ENCODE results near the gene NCKIPSD. TPM values are rescaled to one million over a fixed set of nuclear protein-coding genes. Genes with fewer than 3 reads are reported as not detected.

NCKIPSD gene
- total RNA-seq, 2 experiments from 2014 or later: 42.2 to 42.6 TPM

- CTCF ChIA-PET: interaction anchor here (0.7 to 1.5 kb wide), 6 partner anchors 9 to 608 kb away, joined by 3 to 6 read pairs (median 3); no protein-coding TSS in a partner anchor
- POLR2A ChIA-PET: interaction anchor here (0.7 kb wide), 1 partner anchor 248 kb away, joined by 3 read pairs; no protein-coding TSS in a partner anchor
Observed at GRCh38 chr3:48684054-48684349, 1.7 kb downstream of the NCKIPSD start.

- CTCF ChIA-PET: interaction anchor here (1.4 kb wide), 1 partner anchor 26 kb away, joined by 5 read pairs; no protein-coding TSS in a partner anchor
- POLR2A ChIA-PET: no interaction called here
Observed at GRCh38 chr3:48682786-48683185, 2.9 kb downstream of the NCKIPSD start.

- ChIA-PET POLR2A (no interaction called here), CTCF (interaction anchor here (0.7 to 2.4 kb wide), 2 partner anchors 18 to 20 kb away, joined by 3 to 5 read pairs; no protein-coding TSS in a partner anchor)
Observed at GRCh38 chr3:48681974-48682610, 3.6 kb downstream of the NCKIPSD start.

GRCh38 chr3:48681541-48681880 lies 4.2 kb downstream of the NCKIPSD start:
- CTCF ChIA-PET: interaction anchor here (0.7 to 2.4 kb wide), 2 partner anchors 17 to 20 kb away, joined by 3 to 5 read pairs; no protein-coding TSS in a partner anchor

GRCh38 chr3:48680811-48681540 lies 4.7 kb downstream of the NCKIPSD start:
- POLR2A ChIA-PET: no interaction called here
- CTCF ChIA-PET: interaction anchor here (2.4 kb wide), 1 partner anchor 17 kb away, joined by 5 read pairs; no protein-coding TSS in a partner anchor

More at GRCh38 chr3:48681541-48681880, 4.2 kb downstream of the NCKIPSD start:
- POLR2A ChIA-PET: no interaction called here

- ChIA-PET POLR2A (no interaction called here), CTCF (interaction anchor here (1.6 to 2.4 kb wide), 2 partner anchors 16 to 44 kb away, joined by 5 read pairs; partner anchors contain the start of gene SLC26A6)
Observed at GRCh38 chr3:48679411-48680391, 6.0 kb downstream of the NCKIPSD start.

- POLR2A ChIA-PET: interaction anchor here (0.6 kb wide), 1 partner anchor 8 kb away, joined by 4 read pairs; no protein-coding TSS in a partner anchor
Observed at GRCh38 chr3:48678566-48679380, 6.9 kb downstream of the NCKIPSD start.

GRCh38 chr3:48678056-48678455 lies 7.7 kb downstream of the NCKIPSD start:
- POLR2A ChIA-PET: interaction anchor here (0.6 kb wide), 1 partner anchor 7 kb away, joined by 4 read pairs; no protein-coding TSS in a partner anchor
- CTCF ChIA-PET: no interaction called here

More at GRCh38 chr3:48678566-48679380, 6.9 kb downstream of the NCKIPSD start:
- CTCF ChIA-PET: interaction anchor here (1.6 kb wide), 1 partner anchor 43 kb away, joined by 5 read pairs; the partner anchor contains the start of gene SLC26A6

GRCh38 chr3:48674505-48674904 lies 11.2 kb downstream of the NCKIPSD start:
- CTCF ChIA-PET: interaction anchor here (1.4 to 1.6 kb wide), 2 partner anchors 10 kb away, joined by 6 read pairs; no protein-coding TSS in a partner anchor
- POLR2A ChIA-PET: no interaction called here

- ChIA-PET CTCF (no interaction called here), POLR2A (no interaction called here)
Observed at GRCh38 chr3:48672522-48672921, 13.2 kb downstream of the NCKIPSD start.

- CTCF ChIA-PET: interaction anchor here (0.7 to 1.9 kb wide), 3 partner anchors 9 to 52 kb away, joined by 4 to 6 read pairs (median 5); no protein-coding TSS in a partner anchor
- POLR2A ChIA-PET: no interaction called here
Observed at GRCh38 chr3:48664929-48665328, 20.8 kb downstream of the NCKIPSD start.

- CTCF ChIA-PET: interaction anchor here (1.3 to 2.0 kb wide), 4 partner anchors 10 to 31 kb away, joined by 3 to 6 read pairs (median 5); no protein-coding TSS in a partner anchor
- POLR2A ChIA-PET: no interaction called here
Observed at GRCh38 chr3:48664313-48664644, 21.4 kb downstream of the NCKIPSD start.

- ChIA-PET CTCF (interaction anchor here (1.1 to 2.0 kb wide), 5 partner anchors 11 to 32 kb away, joined by 3 to 6 read pairs (median 5); partner anchors contain the start of gene SLC26A6), POLR2A (interaction anchor here (0.7 kb wide), 1 partner anchor 28 kb away, joined by 4 read pairs; the partner anchor contains the start of gene SLC26A6)
Observed at GRCh38 chr3:48663489-48664312, 22.0 kb downstream of the NCKIPSD start.

GRCh38 chr3:48662753-48663488 lies 22.8 kb downstream of the NCKIPSD start, which contains the start of gene CELSR3:
TSS of gene CELSR3 (minus strand) at chr3:48662886. CDS start at chr3:48662634, 252 bp downstream.
- POLR2A ChIA-PET: interaction anchor here (0.7 kb wide), 1 partner anchor 28 kb away, joined by 4 read pairs; the partner anchor contains the start of gene SLC26A6
- CTCF ChIA-PET: interaction anchor here (0.7 to 2.0 kb wide), 6 partner anchors 18 to 33 kb away, joined by 3 to 5 read pairs (median 4); partner anchors contain the start of genes NCKIPSD and SLC26A6

GRCh38 chr3:48662145-48662752 lies 23.5 kb downstream of the NCKIPSD start:
- ChIA-PET CTCF (interaction anchor here (0.7 to 1.9 kb wide), 7 partner anchors 20 to 345 kb away, joined by 3 to 4 read pairs (median 4); partner anchors contain the start of genes NCKIPSD, SLC26A6 and WDR6), POLR2A (no interaction called here)
